ENCODE data around the gene CCDC54. TPM values are rescaled to one million over a fixed set of nuclear protein-coding genes. Genes with fewer than 3 reads are reported as not detected.

CCDC54 gene
- total RNA-seq, 1 donor from 2014 or later: not detected

DNA sequence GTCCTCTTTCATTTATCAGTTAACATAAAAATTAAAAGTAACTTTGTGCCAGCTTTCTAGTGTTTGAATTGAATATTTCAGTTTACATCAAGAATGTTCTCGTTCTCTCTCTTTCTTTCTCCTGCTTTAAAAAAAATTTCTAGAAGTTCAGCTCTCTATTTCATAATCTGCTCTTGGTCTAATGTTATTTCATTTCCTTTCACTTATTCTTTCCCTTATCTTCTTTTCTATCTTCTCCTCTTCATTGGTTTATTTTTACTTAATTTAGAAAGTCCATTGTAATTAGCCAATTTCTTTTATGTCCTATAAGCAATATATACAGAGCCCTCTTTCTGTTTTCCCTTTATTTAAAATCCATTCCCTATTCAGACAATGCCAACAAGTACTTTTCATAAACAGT lies 44.6 kb downstream of the CCDC54 start:
- intact Hi-C loops (cut with DNase I): loop anchor here (10.0 kb wide), 1 partner anchor 187 kb away; no protein-coding TSS in a partner anchor
- DNase-seq (no peak), ATAC-seq (ENCODE audit: poor library complexity) (no peak)

DNA sequence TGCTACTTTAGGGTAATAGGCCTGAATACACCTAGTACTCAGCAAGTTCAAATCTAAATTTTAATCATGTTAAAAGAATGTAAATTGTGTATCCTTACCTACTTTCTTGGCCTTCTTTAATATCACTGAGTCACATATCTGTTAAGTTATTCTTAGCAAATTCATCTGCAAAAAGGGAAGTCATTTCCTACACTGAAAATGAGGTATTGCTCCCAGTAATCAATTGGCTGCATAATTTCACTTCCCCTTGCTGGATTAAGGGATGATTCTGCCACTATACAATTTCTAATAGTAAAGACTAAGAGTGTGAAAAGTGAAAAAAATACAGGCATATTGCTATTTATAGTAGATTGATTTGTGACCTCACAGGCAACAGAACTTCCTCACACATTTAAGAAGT lies 47.8 kb downstream of the CCDC54 start:
- intact Hi-C loops (cut with DNase I): loop anchor here (5.0 to 10.0 kb wide), 2 partner anchors 158 to 190 kb away; no protein-coding TSS in a partner anchor
- DNase-seq (no peak), ATAC-seq (ENCODE audit: poor library complexity) (no peak)

DNA sequence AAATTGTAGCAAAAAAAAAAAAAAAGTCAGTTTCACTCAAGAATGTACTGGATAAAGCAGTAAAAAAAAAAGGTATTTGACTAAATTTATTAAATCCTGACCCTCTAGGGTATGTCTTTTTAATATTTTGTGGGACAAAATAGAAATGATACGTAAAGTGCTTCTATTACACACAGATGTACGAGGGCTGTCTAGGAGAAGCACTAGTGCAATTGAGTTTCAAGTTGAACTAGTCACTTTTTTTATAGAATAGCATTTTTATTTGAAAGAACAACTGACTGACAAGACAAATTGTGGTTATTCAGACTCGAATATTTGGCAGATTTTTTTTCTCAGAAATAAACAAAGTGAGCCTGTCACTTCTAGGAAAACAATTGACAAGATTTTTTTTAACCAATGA lies 49.0 kb downstream of the CCDC54 start:
- no peak for ATAC-seq (ENCODE audit: poor library complexity)
- no peak for DNase-seq
- intact Hi-C loops (cut with DNase I): loop anchor here (5.0 to 10.0 kb wide), 2 partner anchors 159 to 191 kb away; no protein-coding TSS in a partner anchor

Other genes with a start within 250 kb of the CCDC54 start
- 31.7 TPM for gene BBX, start 145.5 kb downstream of the CCDC54 start, total RNA-seq